GM21723 (cell line): Measurements from ENCODE around the gene MAML3.

Source experiments
- ATAC-seq: cut with Tn5 transposase; IDR thresholded peaks from one replicate; pipeline ENCODE4 v1.9.1; 2021; ENCODE audit warnings: mild to moderate bottlenecking, moderate library complexity; ENCODE audit not compliant: unreplicated experiment

Gene MAML3

GRCh38 chr4:140048419-140048995, 105.5 kb downstream of the MAML3 start:
- ATAC-seq = no peak

GRCh38 chr4:140047786-140048185, 106.2 kb downstream of the MAML3 start:
- ATAC-seq = no peak

GRCh38 chr4:140047017-140047640, 106.9 kb downstream of the MAML3 start:
- no peak for ATAC-seq

- ATAC-seq = no peak
Measured at GRCh38 chr4:140046543-140046942, 107.4 kb downstream of the MAML3 start.

- ATAC-seq = no peak
Measured at GRCh38 chr4:140046016-140046415, 108.0 kb downstream of the MAML3 start.

- ATAC-seq = no peak
Measured at GRCh38 chr4:140044337-140044902, 109.6 kb downstream of the MAML3 start.

GRCh38 chr4:140042634-140043033, 111.3 kb downstream of the MAML3 start:
- ATAC-seq = no peak

- ATAC-seq = no peak
Measured at GRCh38 chr4:140038031-140038533, 115.9 kb downstream of the MAML3 start.

GRCh38 chr4:140037353-140038030, 116.5 kb downstream of the MAML3 start:
- ATAC-seq = no peak

GRCh38 chr4:140031706-140032105, 122.3 kb downstream of the MAML3 start:
- ATAC-seq = no peak

- ATAC-seq = no peak
Measured at GRCh38 chr4:140031061-140031460, 122.9 kb downstream of the MAML3 start.

- ATAC-seq = no peak
Measured at GRCh38 chr4:140028676-140029517, 125.1 kb downstream of the MAML3 start.

GRCh38 chr4:140028101-140028500, 125.9 kb downstream of the MAML3 start:
- no peak for ATAC-seq

GRCh38 chr4:140027101-140027500, 126.9 kb downstream of the MAML3 start:
- no peak for ATAC-seq

GRCh38 chr4:140025470-140025869, 128.5 kb downstream of the MAML3 start:
- ATAC-seq = no peak

GRCh38 chr4:140020457-140021361, 133.3 kb downstream of the MAML3 start:
- no peak for ATAC-seq

GRCh38 chr4:140019619-140020347, 134.2 kb downstream of the MAML3 start:
- no peak for ATAC-seq

GRCh38 chr4:140018931-140019618, 134.9 kb downstream of the MAML3 start:
- ATAC-seq = no peak

GRCh38 chr4:140014284-140014683, 139.7 kb downstream of the MAML3 start:
- no peak for ATAC-seq
